H1 (cell line): ENCODE results near the gene ANO9. TPM values are rescaled to one million over a fixed set of nuclear protein-coding genes. Genes with fewer than 3 reads are reported as not detected.

Source experiments
- CBX5 ChIP-seq: fragments of 300-800, 300-1000 bp; sonication (generic); IDR thresholded peaks from 2 replicates; pipeline ENCODE4 v1.7.1; 2016; ENCODE audit warnings: antibody characterized with exemption, low read length, low read depth
- CTBP2 ChIP-seq: IDR thresholded peaks from 2 replicates; pipeline ENCODE4 v1.7.0; 2011; ENCODE audit warnings: borderline replicate concordance, mild to moderate bottlenecking, moderate library complexity, mixed read lengths, low read length; ENCODE audit not compliant: insufficient read depth, insufficient read length
- RFX5 ChIP-seq: IDR thresholded peaks from 2 replicates; pipeline ENCODE4 v1.6.1; 2011; ENCODE audit warnings: low read depth, low read length, improper control_type of control experiment, borderline replicate concordance
- polyA plus RNA-seq, 7 experiments: library from polyadenylated mRNA; depleted of rRNA in 3 of 7; stranded (reverse) in 5 of 7; unstranded in 2 of 7; fragments of >200 nt in 5 of 7; fragments of 200-250 nt in 2 of 7; gene quantifications; 1 replicate in 5 of 7; 2 replicates in 1 of 7; 4 replicates in 1 of 7; pipeline versions ENCODE4 v1.2.1 to v1.2.3, GENCODE V29; 2011 to 2013; ENCODE audit warnings: missing spikeins in 2 of 7, mixed read lengths in 2 of 7
- total RNA-seq: library from RNA; stranded (reverse); fragmentation: NEBNext Ultra II Directional; extraction: Animal tissue kit (Norgen Biotek cat#: 25700); gene quantifications from 2 replicates; pipeline ENCODE4 v1.2.1, GENCODE V29; 2021
- TF ChIP-seq, protein P1 (sequence below): IDR thresholded peaks from 2 replicates; pipeline ENCODE4 v1.6.1; 2012; ENCODE audit warnings: low read length, inconsistent platforms

ANO9 gene
- total and polyA plus RNA-seq, 2 of the 8 experiments (the other 6 are each of a cell fraction or from before 2014, with no cell fraction given), result 20.0 to 20.7 TPM

DNA sequence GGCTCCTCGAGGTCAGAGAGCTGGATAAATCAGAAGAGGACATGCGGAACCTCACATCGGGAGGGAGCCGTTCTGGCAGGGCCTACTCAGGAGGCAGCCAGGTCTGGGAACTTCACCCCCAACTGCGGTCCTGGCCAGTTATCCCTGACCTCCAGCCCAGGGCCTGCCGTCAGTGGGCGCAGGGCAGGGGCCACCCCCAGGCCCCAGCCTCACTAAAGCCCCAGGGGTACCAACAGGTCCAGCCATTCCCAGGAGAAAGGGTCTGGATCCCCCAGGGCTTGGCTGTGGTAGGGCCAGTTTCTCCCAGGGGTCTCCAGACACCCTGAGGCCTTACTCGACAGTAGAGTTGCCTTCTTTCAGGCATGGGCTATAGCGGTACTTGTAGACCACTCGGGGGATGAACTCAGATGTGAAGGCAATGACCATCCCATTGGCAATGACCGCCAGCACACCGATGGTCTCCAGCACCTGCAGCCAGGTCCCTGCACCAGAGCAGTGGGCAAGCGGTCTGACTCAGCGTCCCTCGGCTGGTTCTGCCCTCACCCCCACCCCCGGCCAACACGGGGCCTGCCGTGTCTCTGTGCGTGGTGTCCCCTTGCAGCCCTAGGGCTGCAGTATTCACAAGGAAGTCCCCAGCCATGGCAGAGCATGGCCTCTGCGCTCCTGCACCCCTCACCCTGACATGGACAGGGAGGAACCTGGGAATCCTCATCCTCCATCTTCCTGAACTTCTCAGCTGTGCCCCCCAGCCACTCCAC is 22.4 kb downstream of the ANO9 start (continued):
- TF ChIP-seq RFX5 (no peak), CBX5 (no peak), CTBP2 (no peak)
- TF ChIP-seq, protein P1, sequence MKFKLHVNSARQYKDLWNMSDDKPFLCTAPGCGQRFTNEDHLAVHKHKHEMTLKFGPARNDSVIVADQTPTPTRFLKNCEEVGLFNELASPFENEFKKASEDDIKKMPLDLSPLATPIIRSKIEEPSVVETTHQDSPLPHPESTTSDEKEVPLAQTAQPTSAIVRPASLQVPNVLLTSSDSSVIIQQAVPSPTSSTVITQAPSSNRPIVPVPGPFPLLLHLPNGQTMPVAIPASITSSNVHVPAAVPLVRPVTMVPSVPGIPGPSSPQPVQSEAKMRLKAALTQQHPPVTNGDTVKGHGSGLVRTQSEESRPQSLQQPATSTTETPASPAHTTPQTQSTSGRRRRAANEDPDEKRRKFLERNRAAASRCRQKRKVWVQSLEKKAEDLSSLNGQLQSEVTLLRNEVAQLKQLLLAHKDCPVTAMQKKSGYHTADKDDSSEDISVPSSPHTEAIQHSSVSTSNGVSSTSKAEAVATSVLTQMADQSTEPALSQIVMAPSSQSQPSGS, result no peak
